NCI-H128 (cell line): Measurements from ENCODE around the gene MACROD1.

ENCODE experiments used
- DNase-seq: peaks from one replicate; lab custom pipeline; 2025; ENCODE audit not compliant: unreplicated experiment; lab: John Stamatoyannopoulos, UW

The MACROD1 gene

DNA sequence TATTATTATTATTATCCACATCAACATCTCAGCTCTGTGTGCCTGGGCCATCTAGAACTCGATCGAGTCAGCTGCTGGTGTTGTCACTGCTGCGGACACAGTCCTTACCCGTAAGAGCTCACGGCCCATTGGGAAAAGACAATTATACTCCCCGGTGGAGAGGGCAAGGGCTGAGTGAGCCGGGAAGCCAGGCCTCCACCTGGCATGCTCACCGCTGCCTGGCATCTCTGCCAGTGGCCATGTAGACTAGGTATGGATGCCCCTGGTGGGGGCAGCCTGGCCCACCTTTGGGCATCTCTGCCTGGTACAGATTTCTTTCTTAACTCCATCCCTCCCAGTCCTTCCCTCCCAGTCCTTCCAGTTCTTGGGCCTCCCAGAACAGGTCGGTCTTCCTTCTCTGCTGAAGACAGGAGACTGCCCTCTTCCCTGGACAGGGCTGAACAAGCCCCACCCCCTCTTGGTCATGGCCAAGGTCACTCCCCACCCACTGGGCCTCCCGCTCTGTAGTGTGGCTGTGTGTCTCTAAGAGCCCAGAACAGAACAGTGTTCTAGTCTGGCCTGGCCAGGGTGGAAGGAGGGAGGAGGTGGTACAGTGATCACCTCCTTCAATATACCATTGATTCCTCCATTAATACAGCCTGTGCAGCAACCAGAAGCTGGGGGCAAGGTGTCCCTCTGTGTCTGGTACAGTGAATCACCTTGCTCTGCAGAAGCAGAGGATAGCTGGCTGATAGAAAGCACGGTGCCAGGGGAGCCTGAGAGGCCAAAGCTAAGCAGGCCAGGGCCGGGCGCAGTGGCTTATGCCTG is 72.5 kb downstream of the MACROD1 start:
- DNase-seq: no peak

DNA sequence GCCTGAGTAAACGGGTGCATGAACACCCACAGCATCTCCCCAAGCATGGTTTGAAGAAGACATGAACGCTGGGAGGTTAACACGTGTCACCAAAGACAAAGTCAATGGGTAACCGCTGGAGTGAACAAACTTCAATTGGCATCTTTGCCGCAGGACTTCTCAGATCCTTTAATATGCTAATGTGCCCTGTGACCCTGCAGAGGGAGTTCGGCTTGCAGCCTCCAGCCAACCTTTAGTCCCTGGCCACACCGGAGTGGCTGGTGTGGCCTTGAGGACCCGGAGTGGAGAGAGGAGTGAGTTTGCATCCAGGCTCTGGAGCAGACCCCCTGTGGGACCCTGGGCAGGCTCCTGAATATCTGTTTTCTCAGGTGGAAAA is 73.2 kb downstream of the MACROD1 start:
- no peak for DNase-seq

GRCh38 chr11:64092111-64092760 is 73.7 kb downstream of the MACROD1 start:
- no peak for DNase-seq

- DNase-seq: no peak
These were observed 75.0 kb downstream of the MACROD1 start for GRCh38 chr11:64090806-64091516.

- no peak for DNase-seq
These were observed 75.8 kb downstream of the MACROD1 start for GRCh38 chr11:64089915-64090805.

- no peak for DNase-seq
These were observed 76.4 kb downstream of the MACROD1 start for GRCh38 chr11:64089493-64089892.

- DNase-seq: no peak
These were observed 76.9 kb downstream of the MACROD1 start for GRCh38 chr11:64089027-64089360.

DNA sequence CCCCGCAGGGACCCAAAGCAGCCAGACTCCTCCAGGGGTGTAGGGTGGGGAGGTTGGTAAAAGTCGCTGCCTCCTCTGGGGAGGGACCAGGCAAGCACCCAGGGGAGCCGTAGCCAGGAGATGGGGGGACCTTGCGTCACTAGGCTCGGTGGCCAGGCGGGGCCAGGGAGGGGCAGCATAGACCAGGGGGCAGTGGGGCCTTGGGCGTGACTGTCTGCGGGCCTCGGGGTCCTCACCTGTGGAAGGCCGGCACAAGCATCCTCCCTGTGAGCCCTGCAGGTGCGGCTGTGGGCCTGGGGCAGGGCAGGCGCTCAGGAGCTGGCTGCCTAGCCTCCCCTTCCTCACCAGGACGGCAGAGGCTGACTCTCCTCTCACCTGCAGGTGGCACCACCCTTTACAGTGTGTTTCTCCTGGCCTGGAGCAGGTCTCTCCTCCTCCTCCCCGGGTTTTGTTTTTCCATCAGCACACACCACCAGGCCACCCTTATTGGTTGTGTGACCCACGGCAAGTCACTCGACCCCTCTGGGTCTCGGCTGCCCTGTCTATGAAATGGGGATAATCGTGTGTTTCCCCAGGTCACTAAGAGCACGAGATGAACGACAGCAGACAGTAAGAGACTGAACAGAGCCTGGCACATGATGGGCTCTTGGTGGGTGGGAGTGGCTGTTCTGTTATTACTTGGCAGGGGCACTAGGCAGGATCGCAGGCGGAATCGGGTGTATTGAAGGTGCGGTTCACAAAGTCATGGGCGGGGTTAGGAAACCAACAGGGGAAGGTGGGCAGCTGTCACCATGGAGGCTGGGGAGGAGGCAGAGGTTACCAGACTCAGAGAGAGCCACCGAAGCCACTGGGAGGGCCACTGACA is 77.5 kb downstream of the MACROD1 start:
- no peak for DNase-seq

- DNase-seq: peak; percentile 23
These were observed 79.4 kb downstream of the MACROD1 start for GRCh38 chr11:64086258-64087123.

DNA sequence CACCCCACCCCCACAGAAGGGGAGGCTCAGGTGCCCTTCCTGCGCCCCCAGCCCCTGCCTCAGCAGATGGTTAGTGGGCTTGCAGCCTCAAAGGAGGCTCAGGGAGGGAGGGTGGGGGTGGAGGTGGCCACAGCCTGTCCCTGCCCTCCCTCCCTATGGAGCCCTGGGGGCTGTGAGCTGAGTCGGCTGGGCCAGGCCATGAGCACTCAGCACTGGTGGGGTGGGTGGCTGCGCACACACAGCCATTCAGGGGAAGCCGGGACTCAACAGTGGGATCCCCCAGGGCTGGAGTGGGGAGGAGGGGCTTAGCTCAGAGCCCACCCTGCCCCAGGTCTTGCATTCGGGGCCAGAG is 80.0 kb downstream of the MACROD1 start:
- no peak for DNase-seq

GRCh38 chr11:64084951-64085710 is 80.8 kb downstream of the MACROD1 start:
- no peak for DNase-seq

DNA sequence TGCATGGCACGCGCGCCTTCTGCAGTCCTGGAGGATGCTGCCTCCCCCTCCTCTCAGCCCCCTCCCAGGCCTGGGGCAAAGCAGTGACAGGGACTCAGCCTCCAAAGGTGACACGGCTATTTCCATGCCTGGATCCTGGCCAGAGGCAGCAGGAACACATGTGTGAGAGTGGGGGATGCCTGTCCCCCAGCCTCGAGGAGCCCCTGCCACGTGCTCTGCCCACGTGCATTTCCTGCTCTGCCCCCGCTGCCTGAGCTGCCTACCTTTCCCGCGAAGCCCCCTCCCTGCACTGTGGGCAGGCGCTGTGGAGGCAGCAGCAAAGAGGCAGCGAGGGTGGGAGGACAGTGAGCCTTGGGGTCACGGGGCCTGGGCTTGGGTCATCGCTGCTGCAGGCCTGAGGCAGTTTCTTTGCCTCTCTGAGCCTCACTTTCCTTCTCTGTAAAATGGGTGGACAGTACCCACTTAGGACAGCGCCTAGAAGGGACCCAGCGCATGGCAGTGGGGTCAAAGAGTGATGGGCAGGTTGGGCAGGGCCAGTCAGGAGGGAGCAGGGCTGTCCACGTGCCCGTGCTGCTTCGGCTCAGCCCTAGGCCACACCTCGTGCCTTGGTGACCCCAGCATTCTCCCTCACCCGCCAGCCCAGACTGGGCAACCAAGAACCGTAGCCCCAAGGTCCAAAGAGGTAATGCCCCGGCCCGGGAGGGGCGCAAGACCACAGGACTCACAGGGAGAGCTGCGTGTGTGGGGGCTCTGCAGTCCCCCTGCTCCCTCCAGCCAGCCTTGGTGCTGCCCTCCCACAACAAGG is 81.6 kb downstream of the MACROD1 start:
- DNase-seq: no peak

DNA sequence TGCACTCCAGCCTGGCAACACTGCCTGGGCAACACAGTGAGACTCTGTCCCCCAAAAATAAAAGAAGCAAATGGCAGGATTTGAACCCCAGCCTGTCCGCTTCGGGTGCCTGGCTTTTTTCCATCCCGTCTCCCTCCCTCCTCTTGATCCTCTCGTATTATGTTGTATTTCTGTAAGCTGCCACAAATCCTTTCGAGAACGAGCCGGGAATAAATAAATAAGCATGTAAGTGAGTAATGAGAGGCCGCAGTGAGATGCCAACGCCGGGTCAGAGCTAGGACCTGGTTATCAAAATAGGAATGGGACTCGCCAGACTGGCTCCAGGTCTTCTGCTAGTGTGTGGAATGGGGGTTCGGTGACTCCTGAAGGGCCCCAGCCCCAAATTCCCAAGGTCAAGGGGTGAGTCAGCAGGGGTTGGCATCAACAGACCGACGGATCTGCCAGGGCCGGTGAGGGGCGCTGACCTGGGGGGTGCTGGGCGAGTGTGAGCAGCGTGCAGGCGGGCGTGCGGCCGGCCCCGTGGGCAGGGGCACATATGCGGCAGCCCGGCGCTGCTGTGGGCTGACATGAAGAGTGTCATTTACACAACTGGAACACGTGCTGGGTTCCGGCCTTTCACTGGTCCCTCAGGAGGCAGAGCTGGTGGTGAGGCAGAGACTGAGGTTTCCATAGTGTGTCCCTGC is 82.4 kb downstream of the MACROD1 start:
- no peak for DNase-seq

DNA sequence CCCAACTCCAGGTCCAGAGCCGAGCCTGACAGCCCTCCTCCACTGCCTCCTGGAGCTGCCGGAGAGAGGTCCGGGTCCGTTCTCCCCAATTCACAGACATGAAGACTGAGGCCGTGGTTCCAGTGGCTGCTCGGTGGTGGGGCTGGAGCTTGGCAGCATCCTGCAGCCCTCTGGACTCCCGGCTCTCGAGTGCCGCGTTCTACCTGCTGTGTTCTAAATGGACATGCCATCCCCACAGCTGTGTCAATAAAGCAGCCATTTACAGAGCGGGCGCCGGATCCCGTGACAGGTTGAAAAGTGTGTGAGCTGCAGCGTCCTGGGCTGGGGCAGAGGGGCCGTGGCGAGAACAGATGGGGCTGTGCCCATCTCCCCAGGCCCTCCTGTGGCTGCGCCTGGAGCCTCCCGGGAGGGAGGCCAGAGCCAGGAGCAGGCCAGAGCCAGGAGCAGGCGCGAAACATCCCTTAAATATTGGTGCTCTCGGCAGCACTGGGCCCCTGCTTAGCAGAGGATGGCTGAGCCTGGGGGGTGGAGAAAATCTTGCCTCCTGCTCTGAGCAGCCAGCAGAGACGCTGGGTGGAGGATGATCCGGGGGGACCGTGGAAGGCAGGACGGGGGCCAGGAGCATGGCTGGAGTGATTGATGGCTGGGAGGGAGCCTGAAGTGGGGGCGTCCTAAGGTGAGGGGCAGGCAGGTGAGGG is 84.0 kb downstream of the MACROD1 start:
- peak; percentile 29 for DNase-seq

GRCh38 chr11:64080390-64080789 is 85.5 kb downstream of the MACROD1 start:
- DNase-seq: no peak

DNA sequence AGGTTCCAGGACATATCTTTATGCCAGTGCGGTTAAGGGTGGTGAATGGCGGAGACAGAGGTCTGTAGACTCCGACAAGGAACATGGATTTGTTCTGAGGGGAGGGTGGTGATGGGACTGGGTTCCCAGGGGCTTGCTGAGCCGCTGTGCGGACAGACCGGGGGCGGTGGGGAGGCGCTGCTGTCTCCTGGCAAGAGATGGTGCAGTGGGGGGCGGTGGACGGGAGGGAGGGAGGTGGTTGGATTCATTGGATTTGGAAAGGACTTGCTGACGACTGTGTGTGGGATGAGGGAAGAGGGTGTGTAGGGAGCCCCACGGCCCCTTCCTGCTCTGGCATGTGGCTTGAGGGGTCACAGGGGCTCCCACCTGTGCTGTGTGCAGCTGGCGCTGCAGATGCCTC is 87.0 kb downstream of the MACROD1 start:
- DNase-seq: no peak

GRCh38 chr11:64078284-64078683 is 87.6 kb downstream of the MACROD1 start:
- DNase-seq: peak; percentile 23
